ENCODE measurements around the gene DLGAP5.

The DLGAP5 gene

GRCh38 chr14:55191203-55192053 lies at the start of gene DLGAP5:
Gene DLGAP5 (minus strand): TSS chr14:55191585. CDS start chr14:55189179, 2,406 bp downstream.
- in situ Hi-C loops (cut with HindIII; ENCODE audit: low sequenced_read_pairs), result no loop called here

- in situ Hi-C loops (cut with HindIII; ENCODE audit: low sequenced_read_pairs), result no loop called here
Measured at GRCh38 chr14:55240526-55241178, 49.3 kb upstream of the DLGAP5 start.

- in situ Hi-C loops (cut with HindIII; ENCODE audit: low sequenced_read_pairs), result no loop called here
Measured at GRCh38 chr14:55239320-55239719, 47.9 kb upstream of the DLGAP5 start.

GRCh38 chr14:55238019-55238680 lies 46.8 kb upstream of the DLGAP5 start:
- in situ Hi-C loops (cut with HindIII; ENCODE audit: low sequenced_read_pairs), result no loop called here

- in situ Hi-C loops (cut with HindIII; ENCODE audit: low sequenced_read_pairs), result no loop called here
Measured at GRCh38 chr14:55233591-55233990, 42.2 kb upstream of the DLGAP5 start.

GRCh38 chr14:55228261-55228660 lies 36.9 kb upstream of the DLGAP5 start:
- in situ Hi-C loops (cut with HindIII; ENCODE audit: low sequenced_read_pairs), result no loop called here

- in situ Hi-C loops (cut with HindIII; ENCODE audit: low sequenced_read_pairs), result no loop called here
Measured at GRCh38 chr14:55223364-55223763, 32.0 kb upstream of the DLGAP5 start.

- in situ Hi-C loops (cut with HindIII; ENCODE audit: low sequenced_read_pairs), result no loop called here
Measured at GRCh38 chr14:55221968-55222367, 30.6 kb upstream of the DLGAP5 start.

- in situ Hi-C loops (cut with HindIII; ENCODE audit: low sequenced_read_pairs), result no loop called here
Measured at GRCh38 chr14:55221186-55221585, 29.8 kb upstream of the DLGAP5 start.

- in situ Hi-C loops (cut with HindIII; ENCODE audit: low sequenced_read_pairs), result no loop called here
Measured at GRCh38 chr14:55220230-55220629, 28.8 kb upstream of the DLGAP5 start.

- in situ Hi-C loops (cut with HindIII; ENCODE audit: low sequenced_read_pairs), result loop anchor here (10.0 kb wide), 1 partner anchor 152 kb away; no protein-coding TSS in a partner anchor
Measured at GRCh38 chr14:55212634-55213033, 21.2 kb upstream of the DLGAP5 start.

GRCh38 chr14:55207832-55208231 lies 16.4 kb upstream of the DLGAP5 start:
- in situ Hi-C loops (cut with HindIII; ENCODE audit: low sequenced_read_pairs), result no loop called here

- in situ Hi-C loops (cut with HindIII; ENCODE audit: low sequenced_read_pairs), result no loop called here
Measured at GRCh38 chr14:55206175-55206693, 14.8 kb upstream of the DLGAP5 start.

GRCh38 chr14:55201219-55202101 lies 10.1 kb upstream of the DLGAP5 start:
- in situ Hi-C loops (cut with HindIII; ENCODE audit: low sequenced_read_pairs), result no loop called here

- in situ Hi-C loops (cut with HindIII; ENCODE audit: low sequenced_read_pairs), result no loop called here
Measured at GRCh38 chr14:55200651-55201050, 9.3 kb upstream of the DLGAP5 start.

GRCh38 chr14:55198749-55199148 lies 7.4 kb upstream of the DLGAP5 start:
- in situ Hi-C loops (cut with HindIII; ENCODE audit: low sequenced_read_pairs), result no loop called here

- in situ Hi-C loops (cut with HindIII; ENCODE audit: low sequenced_read_pairs), result no loop called here
Measured at GRCh38 chr14:55194656-55195355, 3.4 kb upstream of the DLGAP5 start.

- in situ Hi-C loops (cut with HindIII; ENCODE audit: low sequenced_read_pairs), result no loop called here
Measured at GRCh38 chr14:55192054-55192621, 753 bp upstream of the DLGAP5 start.

GRCh38 chr14:55190906-55191202 lies 531 bp downstream of the DLGAP5 start:
- in situ Hi-C loops (cut with HindIII; ENCODE audit: low sequenced_read_pairs), result no loop called here

Data from endothelial cell of hepatic sinusoid (primary cell).